HG02623 (cell line): ENCODE measurements around the gene RNF13.

ENCODE experiments used
- ATAC-seq: cut with Tn5 transposase; IDR thresholded peaks from one replicate; pipeline ENCODE4 v1.9.1; 2021; ENCODE audit warnings: moderate library complexity; ENCODE audit not compliant: unreplicated experiment

Gene RNF13

DNA sequence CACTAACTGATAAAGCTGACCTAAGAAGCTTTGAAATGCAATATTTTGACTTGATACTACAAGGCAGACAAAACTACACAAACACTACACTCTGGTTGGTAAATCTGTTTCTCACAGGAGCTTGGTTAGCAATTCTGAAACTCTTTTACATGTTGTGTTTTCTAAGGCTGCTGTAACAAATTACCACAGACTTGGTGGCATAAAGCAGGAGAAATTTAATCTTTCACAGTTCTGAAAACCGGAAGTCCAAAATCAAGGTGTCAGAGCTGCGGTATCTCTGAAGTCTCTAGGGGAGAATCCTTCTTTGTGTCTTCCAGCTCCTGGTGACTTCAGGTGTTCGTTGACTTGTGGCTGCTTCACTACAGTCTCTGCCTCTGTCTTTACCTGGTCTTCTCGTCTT lies 170.6 kb downstream of the RNF13 start:
- no peak for ATAC-seq

GRCh38 chr3:149989307-149989706 lies 176.3 kb downstream of the RNF13 start:
- no peak for ATAC-seq

GRCh38 chr3:149990423-149990948 lies 177.5 kb downstream of the RNF13 start:
- no peak for ATAC-seq

DNA sequence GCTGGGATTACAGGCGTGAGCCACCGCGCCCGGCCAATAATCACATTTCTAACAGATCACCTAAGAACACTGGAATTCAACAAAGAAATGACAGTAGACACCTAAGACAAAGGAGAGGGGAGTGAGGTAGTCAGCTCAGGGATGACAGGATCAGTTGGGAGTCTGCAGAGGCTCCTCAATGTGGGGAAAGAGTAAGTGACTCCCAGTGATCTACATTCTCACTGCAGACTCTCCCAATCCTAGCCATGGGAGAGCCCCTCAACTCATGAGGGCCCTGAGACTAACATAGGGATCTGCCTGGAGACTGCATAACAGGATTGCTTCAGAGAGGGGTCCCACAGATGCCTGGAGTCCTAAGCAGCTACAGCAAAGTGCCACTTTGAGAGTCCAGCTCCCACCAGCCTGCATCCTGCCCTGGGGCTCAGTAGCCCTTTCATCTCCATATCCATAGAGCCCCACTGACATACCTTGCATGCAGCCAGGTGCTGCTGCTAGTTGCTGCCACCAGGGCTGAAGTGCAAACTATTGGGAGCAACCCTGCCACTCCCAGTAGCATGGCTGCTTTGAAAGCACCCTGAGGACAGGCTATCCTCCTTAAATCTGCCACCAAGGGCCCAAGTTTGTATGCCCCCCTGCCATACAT lies 179.5 kb downstream of the RNF13 start:
- ATAC-seq = no peak

GRCh38 chr3:149998946-149999345 lies 185.9 kb downstream of the RNF13 start:
- no peak for ATAC-seq

GRCh38 chr3:149999421-149999820 lies 186.4 kb downstream of the RNF13 start:
- no peak for ATAC-seq

DNA sequence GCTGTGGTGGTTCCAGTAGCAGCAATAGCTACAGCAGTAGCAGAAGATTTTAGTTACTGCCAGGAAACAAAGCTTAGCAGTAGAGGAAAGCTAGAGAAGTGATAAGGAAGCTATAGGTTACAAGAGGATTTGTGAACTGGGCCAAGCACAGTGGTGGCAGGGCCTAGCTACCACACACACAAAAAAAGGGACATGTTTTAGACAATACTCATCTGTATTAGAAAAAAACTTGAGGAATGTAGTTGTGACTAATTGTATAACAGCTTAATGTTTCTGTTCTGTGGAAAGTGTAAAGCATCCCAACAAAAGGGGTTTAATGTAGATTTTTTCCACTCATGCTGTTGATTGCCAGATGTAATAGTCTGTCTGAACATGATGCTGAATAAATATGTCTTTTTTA lies 187.6 kb downstream of the RNF13 start:
- no peak for ATAC-seq

DNA sequence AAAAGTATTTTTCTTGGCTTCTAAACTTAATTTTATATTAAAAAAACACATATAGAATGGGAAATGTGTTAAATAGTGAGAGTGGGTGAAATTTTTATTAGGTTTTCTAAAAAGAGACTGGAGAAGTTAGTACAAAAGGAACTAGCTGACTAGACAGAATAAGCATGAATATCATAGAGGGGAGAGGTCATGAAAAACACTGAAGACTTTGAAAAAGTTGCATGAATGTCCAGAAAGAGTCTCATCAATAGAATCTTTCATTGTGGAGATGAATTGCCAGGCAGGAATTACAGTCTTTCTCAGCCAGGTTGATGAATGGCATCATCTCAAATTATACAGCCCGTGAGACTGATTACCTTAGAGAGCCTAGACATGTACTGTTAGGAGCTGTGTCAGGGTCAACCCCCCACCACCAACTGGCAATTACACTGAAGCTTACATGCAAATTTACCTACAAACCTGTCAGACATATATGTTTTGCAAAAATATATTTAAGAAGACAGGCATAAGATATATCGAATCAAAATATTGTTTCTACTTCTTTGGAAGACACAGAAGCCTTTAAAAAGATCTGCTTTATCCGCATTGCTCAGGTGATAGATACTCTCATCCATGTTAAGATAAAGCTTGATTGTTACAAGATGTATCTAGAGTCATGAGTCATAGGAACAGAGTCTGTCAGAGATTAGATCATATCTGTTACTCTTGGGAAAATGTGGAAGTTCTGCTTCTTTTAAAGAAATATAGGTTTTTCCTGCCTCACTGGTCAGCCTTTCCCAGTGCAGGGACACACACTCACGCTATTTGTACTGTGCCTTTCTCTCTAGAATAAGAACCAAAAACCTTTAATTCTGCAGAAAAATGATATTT lies 192.5 kb downstream of the RNF13 start:
- no peak for ATAC-seq

GRCh38 chr3:150006794-150007193 lies 193.8 kb downstream of the RNF13 start:
- no peak for ATAC-seq
